22Rv1 (cell line): ENCODE measurements around the gene TCIRG1.

Experiments
- CTCF ChIP-seq: fragments of 450-650 bp; IDR thresholded peaks from 2 replicates; pipeline ENCODE4 v1.5.1; 2017; ENCODE audit warnings: mild to moderate bottlenecking
- ZFX ChIP-seq: fragments of 450-650 bp; IDR thresholded peaks from 2 replicates; pipeline ENCODE4 v1.6.1; 2017; ENCODE audit warnings: antibody characterized with exemption, borderline replicate concordance

GRCh38 chr11:68011051-68011943 lies 27.5 kb upstream of the TCIRG1 start:
- TF ChIP-seq CTCF (no peak), ZFX (no peak)
